Activated CD4-positive, CD25-positive, alpha-beta regulatory T cell treated with anti-CD3 and anti-CD28 coated beads, Interleukin-2, amount 50 U/mL, for 16 hours (primary cell): ENCODE results near the gene TMPRSS9.
"Not testable (repeated sequence)": the region's sequence is repeated elsewhere in the genome, so short reads cannot be mapped to it uniquely, and the experiment has no call there.

Experiments used
- DNase-seq: peaks from one replicate; pipeline ENCODE4 v3.0.0-alpha.2; 2020; ENCODE audit warnings: low read depth, low spot score

The TMPRSS9 gene

DNA sequence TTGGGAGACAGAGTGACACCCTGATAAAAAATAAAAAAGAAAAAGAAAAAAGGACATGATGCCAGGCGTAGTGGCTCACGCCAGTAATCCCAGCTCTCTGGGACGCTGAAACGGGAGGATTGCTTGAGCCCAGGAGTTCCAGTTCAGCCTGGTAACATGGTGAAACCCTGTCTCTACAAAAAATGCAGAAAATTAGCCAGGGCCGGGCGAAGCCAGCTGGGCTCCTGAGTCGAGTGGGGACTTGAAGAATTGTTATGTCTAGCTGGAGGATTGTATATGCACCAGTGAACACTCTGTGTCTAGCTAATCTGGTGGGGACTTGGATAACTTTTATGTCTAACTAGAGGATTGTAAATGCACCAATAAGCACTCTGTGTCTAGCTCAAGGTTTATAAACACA is 32.3 kb downstream of the TMPRSS9 start:
- no peak for DNase-seq

DNA sequence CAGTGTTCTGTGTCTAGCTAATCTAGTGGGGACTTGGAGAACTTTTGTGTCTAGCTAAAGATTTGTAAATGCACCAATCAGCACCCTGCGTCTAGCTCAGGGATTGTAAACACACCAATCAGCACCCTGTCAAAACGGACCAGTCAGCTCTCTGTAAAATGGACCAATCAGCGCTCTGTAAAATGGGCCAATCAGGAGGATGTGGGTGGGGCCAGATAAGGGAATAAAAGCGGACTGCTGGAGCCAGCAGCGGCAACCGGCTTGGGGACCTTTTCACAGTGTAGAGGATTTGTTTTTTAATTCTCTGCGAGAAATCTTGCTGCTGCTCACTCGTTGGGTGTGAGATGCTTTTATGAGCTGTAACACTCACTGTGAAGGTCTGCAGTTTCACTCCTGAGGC is 32.8 kb downstream of the TMPRSS9 start:
- DNase-seq: not testable (repeated sequence)

DNA sequence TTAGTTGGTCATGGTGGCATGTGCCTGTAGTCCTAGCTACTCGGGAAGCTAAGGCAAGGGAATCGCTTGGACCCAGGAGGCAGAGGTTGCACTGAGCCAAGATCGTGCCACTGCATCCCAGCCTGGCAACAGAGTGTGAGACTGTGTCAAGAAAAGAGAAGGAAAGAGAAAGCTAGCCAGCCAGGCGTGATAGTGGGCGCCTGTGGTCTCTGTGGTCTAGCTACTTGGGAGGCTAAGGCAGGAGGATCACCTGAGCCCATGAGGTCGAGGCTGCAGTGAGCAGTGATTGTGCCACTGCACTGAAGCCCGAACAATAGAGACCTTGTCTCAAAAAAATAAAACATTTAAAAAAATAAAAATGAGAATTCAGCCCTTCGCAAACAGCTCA is 34.0 kb downstream of the TMPRSS9 start:
- no peak for DNase-seq

DNA sequence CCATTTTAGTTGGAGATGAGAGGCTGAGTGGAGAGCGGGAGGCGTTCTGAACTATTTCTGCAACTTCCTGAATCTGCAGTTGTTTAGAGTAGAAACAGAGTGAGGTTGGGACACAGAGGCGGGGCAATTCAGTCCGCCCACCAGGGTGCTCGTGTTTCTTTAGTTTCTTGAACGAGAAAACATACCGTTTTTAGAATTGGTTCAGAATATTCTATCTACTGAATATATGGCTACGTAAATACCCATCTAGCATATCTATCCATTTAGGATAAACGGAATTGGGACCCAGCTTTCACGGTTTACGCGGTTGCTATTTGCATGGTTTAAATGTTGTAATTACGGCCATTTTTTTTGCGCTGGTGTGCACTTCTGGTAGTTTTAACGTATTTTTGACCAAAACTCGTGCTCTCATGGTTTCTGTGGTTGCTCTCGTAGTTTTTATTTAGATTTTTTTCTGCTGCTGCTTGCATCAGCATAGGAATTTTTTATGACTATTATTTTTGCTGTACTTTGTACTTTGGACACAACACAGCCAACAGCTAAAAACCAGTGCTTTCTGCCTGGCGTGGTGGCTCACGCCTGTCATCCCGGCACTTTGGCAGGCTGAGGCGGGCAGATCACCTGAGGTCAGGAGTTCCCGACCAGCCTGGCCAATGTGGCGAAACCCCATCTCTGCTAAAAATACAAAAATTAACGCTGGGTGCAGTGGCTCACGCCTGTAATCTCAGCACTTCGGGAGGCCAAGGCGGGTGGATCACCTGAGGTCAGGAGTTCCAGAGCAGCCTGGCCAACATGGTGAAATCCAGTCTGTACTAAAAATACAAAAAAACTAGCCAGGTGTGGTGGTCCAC is 34.6 kb downstream of the TMPRSS9 start:
- DNase-seq: no peak

DNA sequence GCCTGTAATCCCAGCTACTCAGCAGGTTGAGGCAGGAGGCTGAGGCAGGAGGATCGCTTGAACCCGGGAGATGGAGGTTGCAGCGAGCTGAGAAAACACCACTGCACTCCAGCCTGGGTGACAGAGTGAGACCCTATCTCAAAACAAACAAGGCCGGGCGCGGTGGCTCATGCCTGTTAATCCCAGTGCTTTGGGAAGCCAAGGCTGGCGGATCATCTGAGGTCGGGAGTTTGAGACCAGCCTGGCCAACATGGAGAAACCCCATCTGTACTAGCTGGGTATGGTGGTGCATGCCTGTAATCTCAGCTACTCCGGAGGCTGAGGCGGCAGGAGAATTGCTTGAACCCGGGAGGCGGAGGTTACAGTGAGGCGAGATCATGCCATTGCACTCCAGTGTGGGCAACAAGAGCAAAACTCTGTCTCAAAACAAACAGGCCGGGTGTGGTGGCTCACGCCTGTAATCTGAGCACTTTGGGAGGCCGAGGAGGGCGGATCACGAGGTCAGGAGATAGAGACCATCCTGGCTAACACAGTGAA is 35.3 kb downstream of the TMPRSS9 start:
- not testable (repeated sequence) for DNase-seq

DNA sequence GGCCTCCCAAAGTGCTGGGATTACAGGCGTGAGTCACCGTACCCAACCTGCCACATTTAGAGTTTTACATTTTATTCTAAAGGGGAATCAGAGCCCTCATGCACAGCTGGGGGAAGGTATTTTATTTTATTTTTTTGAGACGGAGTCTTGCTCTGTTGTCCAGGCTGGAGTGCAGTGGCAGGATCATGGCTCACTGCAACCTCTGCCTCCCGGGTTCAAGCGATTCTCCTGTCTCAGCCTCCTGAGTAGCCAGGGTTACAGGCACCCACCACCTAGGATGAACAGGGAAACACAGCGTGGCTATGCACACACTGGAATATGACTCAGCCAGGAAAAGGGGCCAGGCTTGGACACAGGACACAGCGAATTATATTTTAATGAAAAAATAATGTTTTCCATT is 37.1 kb downstream of the TMPRSS9 start:
- not testable (repeated sequence) for DNase-seq

DNA sequence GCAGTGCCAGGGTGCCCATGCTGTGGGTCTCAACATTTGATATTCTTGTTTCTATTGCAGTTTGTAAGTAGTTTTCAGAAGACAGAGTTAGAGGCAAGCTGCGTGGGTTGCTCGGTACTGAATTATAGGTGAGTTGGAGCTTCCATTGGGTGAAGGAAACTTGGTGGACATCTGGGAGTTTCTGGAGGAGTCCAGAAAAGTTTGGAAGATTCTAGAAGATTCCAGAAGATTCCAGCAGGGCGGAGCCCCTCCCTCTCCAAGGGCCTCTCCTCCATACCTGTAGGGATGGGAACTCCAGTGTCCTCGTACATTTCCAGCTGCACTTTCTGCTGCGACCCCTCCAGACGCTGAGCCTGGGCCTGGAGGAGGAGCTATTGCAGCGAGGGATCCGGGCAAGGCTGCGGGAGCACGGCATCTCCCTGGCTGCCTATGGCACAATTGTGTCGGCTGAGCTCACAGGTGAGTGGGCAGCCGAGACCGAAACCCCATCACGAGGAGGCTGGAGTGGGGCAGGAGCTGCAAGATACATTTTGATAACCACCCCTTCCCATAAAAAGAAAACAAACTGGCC is 38.8 kb downstream of the TMPRSS9 start:
- DNase-seq: no peak

DNA sequence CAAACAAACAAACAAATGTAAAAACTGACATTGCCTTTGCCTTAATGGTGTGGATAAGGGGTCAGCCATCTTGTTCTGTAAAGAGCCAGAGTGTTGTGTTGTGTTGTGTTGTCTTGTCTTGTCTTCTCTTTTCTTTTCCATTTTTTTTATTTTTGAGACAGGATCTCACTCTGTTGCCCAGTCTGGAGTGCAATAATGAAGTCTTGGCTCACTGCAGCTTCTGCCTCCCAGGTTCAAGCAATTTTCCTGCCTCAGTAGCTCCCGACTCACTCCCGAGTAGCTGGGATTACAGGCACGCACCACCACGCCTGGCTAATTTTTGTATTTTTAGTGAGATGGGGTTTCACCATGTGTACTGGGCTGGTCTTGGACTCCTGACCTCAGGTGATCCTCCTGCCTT is 39.5 kb downstream of the TMPRSS9 start:
- no peak for DNase-seq

DNA sequence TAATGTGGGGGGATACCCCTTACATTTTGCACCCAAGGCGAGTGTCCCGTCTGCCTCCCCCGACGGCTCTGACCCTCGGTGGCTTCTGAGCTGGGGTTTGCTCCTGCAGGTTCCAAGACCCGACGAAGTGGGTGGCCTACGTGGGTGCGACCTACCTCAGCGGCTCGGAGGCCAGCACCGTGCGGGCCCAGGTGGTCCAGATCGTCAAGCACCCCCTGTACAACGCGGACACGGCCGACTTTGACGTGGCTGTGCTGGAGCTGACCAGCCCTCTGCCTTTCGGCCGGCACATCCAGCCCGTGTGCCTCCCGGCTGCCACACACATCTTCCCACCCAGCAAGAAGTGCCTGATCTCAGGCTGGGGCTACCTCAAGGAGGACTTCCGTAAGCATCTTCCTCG is 48.2 kb downstream of the TMPRSS9 start:
- DNase-seq: no peak

DNA sequence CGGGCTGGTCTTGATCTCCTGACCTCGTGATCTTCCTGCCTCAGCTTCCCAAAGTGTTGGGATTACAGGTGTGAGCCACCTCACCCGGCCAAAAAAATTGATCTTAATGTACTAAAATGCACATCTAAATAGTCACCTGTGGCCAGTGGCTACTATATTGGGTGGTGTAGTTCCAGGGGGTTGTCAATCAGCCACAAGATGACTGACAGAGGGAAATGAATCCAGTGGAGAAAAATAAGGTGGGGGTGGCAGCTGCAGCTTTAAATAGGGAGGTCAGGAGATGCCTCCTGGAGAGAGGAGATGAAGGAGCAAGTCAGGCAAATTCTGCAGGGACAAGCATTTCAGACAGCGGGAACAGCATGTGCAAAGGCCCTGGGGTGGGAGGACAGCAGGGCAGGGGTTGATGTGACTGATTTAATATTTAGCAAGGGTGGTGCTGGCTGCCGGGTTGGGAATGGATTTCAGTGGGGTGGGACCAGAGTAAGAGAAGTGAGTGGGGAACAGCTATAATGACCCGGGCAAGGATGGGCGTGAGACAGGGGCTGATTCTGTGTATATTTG is 49.4 kb downstream of the TMPRSS9 start:
- no peak for DNase-seq

DNA sequence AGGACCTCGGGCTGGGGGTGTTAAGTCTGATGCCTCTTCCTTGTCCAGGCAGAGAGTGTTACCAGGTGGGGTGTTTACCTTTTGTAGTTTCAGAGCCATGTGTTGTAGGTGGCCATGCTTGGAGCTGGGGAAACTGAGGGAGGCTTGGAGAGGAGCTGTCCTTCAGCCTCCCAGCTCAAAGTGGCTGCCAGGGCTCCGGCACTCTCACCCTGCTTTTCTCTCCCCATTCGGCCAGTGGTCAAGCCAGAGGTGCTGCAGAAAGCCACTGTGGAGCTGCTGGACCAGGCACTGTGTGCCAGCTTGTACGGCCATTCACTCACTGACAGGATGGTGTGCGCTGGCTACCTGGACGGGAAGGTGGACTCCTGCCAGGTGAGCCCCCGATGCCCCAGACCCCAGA is 50.0 kb downstream of the TMPRSS9 start:
- DNase-seq: no peak

DNA sequence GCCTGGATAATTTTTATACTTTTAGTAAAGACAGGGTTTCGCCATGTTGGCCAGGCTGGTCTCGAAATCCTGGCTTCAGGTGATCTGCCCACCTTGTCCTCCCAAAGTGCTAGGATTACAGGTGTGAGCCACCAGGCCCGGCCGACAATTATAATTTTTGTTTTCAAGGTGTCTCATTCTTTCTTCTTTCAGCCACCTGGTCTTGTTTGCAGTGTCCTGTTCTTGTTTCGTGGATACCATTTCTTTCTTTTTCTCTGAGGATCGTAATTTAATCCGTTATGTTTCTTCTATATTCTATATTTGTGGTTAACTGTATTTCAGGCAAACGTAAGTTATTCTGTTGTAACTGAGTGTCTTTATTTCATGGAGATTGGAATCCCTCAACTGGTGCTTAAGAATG is 51.6 kb downstream of the TMPRSS9 start:
- no peak for DNase-seq

DNA sequence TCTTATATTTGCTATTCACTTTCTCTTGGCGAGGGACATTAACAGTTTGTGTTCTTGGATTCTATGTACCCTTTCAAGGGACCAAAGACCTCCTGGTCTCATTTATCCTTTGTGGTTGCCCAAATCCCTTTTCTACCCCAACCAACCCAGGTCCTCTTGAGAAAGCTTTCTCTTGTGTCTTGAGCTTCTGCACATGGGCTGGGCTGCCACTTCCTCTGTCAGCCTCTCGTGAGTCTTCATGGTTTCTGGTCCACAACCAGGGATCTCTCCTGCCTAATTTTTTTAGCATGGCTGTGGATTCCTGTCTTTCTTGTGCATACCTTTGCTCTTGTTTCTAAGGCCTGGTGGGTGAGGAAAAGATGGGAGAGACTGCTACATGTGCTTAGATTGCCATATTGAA is 52.4 kb downstream of the TMPRSS9 start:
- DNase-seq: no peak

DNA sequence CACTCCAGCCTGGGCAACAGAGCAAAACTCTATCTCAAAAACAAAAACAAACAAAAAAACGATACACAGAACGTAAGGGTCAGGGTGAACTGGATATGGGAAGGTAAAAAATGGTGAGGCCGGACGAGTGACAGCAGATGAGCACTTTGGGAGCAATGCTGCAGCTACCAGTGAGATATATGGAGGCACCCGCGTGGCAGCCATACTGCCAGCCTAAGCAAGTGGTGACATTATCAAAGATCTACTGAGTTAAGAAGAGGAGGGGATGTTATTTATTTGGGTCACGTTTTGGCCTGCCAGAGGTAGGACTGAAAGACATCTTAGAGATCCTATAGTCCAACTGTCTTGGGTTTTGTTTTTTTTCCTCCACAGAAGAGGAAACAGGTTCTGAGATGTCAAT is 53.1 kb downstream of the TMPRSS9 start:
- no peak for DNase-seq

DNA sequence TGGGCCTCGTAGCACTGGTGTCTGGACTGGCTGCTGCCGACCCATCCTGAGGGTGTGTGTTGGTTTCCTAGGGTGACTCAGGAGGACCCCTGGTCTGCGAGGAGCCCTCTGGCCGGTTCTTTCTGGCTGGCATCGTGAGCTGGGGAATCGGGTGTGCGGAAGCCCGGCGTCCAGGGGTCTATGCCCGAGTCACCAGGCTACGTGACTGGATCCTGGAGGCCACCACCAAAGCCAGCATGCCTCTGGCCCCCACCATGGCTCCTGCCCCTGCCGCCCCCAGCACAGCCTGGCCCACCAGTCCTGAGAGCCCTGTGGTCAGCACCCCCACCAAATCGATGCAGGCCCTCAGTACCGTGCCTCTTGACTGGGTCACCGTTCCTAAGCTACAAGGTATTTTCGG is 53.6 kb downstream of the TMPRSS9 start:
- DNase-seq: no peak

DNA sequence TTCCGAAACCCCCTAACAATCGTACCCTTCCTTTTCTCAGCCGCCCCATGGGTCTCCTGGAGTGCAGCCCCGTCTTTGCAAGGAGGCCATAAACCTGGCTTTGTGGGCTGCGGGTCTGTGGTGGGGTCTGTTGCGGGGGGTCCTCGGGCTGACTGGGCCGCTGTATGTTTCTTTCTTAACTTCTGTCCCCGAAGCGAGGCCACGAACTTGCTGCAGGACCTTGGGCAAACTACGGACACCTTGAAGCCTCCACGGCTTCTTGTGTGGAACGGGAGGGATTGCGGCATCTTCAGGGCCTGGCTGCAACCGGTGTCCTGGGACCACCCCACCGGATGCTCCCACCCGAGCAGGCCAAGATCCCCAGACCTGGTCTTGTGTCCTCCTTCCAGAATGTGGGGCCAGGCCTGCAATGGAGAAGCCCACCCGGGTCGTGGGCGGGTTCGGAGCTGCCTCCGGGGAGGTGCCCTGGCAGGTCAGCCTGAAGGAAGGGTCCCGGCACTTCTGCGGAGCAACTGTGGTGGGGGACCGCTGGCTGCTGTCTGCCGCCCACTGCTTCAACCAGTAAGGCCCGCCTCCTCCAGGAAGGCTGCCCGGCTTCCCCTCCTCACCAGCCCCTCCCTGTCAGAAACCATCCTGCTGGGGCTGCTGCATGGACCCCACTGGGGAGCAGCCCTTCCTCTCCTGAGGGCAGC is 55.4 kb downstream of the TMPRSS9 start:
- DNase-seq: no peak

DNA sequence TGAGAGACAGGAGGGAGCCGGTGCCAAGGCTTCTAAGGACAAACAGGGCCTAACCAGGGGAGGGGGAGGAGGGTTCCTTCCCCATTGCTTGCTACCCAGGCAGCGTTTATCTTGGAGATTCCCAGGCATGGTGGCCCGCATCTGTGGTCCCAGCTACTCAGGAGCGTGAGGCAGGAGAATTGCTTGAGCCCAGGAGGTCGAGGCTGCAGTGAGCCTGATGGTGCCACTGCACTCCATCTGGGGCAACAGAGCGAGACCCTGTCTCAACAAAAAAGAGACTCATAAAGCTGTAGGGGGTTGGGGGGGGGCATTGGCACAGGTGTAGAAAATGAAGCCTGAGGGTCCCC is 55.9 kb downstream of the TMPRSS9 start:
- DNase-seq: no peak

DNA sequence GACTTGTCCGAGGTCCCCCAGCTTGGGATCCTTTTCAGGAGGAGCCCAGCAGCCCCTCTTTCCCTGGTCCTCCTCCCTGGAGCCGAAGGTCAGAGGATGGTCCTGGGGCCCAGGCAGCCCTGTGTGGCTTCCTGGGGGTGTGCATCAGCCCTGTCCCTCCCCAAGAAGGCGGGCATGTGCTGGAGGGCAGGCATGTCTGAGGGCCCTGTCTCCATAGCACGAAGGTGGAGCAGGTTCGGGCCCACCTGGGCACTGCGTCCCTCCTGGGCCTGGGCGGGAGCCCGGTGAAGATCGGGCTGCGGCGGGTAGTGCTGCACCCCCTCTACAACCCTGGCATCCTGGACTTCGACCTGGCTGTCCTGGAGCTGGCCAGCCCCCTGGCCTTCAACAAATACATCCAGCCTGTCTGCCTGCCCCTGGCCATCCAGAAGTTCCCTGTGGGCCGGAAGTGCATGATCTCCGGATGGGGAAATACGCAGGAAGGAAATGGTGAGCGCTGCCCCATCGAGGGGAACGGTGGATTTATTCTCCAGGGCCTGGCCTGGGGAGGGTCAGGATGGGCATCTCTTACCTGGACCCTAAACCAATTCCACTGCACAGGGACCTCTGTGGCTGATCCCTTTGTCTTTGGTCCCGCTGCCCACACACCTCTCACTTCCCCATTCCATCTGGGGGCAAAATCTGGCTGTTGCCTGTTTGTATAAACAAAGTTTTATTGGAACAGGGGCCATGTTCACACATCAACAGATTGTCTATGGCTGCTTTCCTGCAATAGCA is 56.4 kb downstream of the TMPRSS9 start:
- no peak for DNase-seq

DNA sequence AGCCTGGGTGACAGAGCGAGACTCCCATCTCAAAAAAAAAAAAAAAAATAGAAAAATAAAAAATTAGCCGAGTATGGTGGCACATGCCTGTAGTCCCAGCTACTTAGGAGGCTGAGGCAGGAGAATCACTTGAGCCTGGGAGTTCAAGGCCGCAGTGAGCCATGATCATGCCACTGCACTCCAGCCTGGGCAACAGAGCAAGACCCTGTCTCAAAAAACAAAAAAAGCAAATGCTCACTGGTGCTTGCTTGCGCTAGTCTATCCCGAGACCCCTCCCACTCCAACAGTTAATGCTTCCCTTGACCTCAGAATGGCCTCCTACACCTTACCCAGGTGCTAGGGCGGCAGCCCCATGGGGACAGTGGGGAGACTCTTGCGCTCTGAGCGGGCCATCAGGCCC is 57.4 kb downstream of the TMPRSS9 start:
- not testable (repeated sequence) for DNase-seq

DNA sequence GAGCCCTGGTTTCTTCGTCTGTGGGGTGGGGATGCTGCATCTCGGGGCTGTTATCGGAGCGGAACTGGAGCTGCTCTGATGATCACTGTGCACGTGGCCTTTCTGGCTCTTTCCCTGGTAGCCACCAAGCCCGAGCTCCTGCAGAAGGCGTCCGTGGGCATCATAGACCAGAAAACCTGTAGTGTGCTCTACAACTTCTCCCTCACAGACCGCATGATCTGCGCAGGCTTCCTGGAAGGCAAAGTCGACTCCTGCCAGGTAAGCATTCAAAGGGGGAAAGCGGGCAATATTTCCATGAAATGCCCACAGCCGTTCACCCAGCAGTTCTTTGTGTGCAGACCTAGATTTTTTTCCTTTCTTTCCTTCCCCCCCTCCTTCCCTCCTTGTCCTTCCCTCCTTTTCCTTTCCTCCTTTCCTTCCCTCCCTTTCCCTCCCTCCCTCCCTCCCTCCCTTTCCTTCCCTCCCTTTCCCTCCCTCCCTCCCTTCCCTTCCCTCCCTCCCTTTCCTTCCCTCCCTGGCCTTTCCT is 57.9 kb downstream of the TMPRSS9 start:
- DNase-seq: no peak

DNA sequence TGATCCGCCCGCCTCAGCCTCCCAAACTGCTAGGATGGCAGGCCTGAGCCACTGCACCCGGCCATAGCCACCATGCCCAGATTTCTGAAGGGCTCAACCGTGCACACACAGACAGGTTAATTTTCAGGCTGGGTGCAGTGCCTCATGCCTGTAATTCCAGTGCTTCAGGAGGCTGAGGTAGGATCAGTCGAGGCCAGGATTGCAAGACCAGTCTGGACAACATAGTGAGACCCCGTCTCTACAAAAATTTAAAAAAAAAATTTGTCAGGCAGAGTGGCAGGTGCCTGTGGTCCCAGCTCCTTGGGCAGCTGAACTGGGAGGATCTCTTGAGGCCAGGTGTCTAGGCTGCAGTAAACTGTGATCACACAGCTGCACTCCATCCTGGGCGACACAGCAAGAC is 59.7 kb downstream of the TMPRSS9 start:
- DNase-seq: no peak
